Ovary (tissue), 9 donors: ENCODE results near the gene USP32. TPM values are rescaled to one million over a fixed set of nuclear protein-coding genes. Genes with fewer than 3 reads are reported as not detected.
"Not testable (repeated sequence)": the region's sequence is repeated elsewhere in the genome, so short reads cannot be mapped to it uniquely, and the experiment has no call there.

ENCODE experiments used
- DNase-seq, 5 donors: peaks; one replicate each; pipeline ENCODE4 v3.0.0-alpha.2; 2019 to 2020
- H3K27ac ChIP-seq, 2 donors: fragments of 200-600 bp; one replicate each; pipeline versions ENCODE4 v1.5.1 to v1.8.0; 2019 to 2022
- H3K27me3 ChIP-seq: fragments of 200-600 bp; one replicate; pipeline ENCODE4 v1.8.0; 2022
- H3K36me3 ChIP-seq: fragments of 200-600 bp; sonication (generic); one replicate; pipeline ENCODE4 v1.5.1; 2019
- H3K4me1 ChIP-seq: one replicate; pipeline ENCODE4 v1.8.1; 2013; ENCODE audit warnings: mild to moderate bottlenecking, moderate library complexity; ENCODE audit not compliant: insufficient read depth
- H3K4me3 ChIP-seq: fragments of 200-600 bp; sonication (generic); one replicate; pipeline ENCODE4 v1.5.1; 2017
- H3K9me3 ChIP-seq, 2 donors: fragments of 200-600 bp in 1 of 2; sonication (generic) in 1 of 2; one replicate each; pipeline versions ENCODE4 v1.5.1 to v1.8.1; 2013 to 2019; ENCODE audit warnings: mild to moderate bottlenecking in 1 of 2, moderate library complexity in 1 of 2
- EP300 ChIP-seq: sonication (generic); formaldehyde crosslinking; IDR thresholded peaks from one replicate; pipeline ENCODE4 v1.6.1; 2017; ENCODE audit warnings: antibody characterized with exemption
- POLR2A ChIP-seq: fragments of 450-650 bp; IDR thresholded peaks from one replicate; pipeline ENCODE4 v1.6.1; 2017; ENCODE audit warnings: antibody characterized with exemption, mild to moderate bottlenecking, moderate library complexity
- whole genome bisulfite sequencing, 3 donors: extraction: QIAGEN DNeasy Blood & Tissue Kit in 1 of 3; methylation state at CpG; one replicate each; pipeline versions ENCODE4 v1.1.5 to v1.1.7; 2013 to 2017; 5-methylcytosine and 5-hydroxymethylcytosine counted together
- intact Hi-C, 4 donors: fragments of 100-400 bp; cut with DNase I; formaldehyde crosslinking; loops; one replicate each; pipeline versions ENCODE4 v1.11.0 to v1.15.1; 2022 to 2023
- polyA plus RNA-seq, 2 donors: library from polyadenylated mRNA; stranded (reverse); fragments of 200-250 nt in 1 of 2; fragments of 350-450 nt in 1 of 2; fragmentation: Illumina TruSeq in 1 of 2; extraction: RNeasy Lipid Tissue Mini Kit (QIAGEN cat#74804) in 1 of 2; gene quantifications; one replicate each; pipeline ENCODE4 v1.2.3, GENCODE V29; 2013 to 2014
- total RNA-seq, 7 donors: library from RNA; depleted of rRNA in 2 of 7; stranded (reverse); fragments of >200 nt in 2 of 7; fragmentation: NEBNext Ultra II Directional in 3 of 7; extraction: Animal tissue kit (Norgen Biotek cat#: 25700) in 3 of 7; gene quantifications; one replicate each; pipeline versions ENCODE4 v1.1.0 to v1.2.4, GENCODE V29; 2016 to 2023
- TF ChIP-seq, protein P1 (sequence below), 3 donors: fragments of 450-650 bp in 2 of 3; fragments of 200-600 bp in 1 of 3; IDR thresholded peaks; one replicate each; pipeline versions ENCODE4 v1.5.1 to v1.8.0; 2016 to 2022; ENCODE audit warnings: antibody characterized with exemption in 3 of 3, mild to moderate bottlenecking in 1 of 3
- donor health status: DM: no; HTN: no; CAD: no; lungs with moderate emphysema.
- donor health status: DM: no; HTN: no; CAD: no.
- donor health status: Bipolar disorder and iron deficiency.
- donor health status: DM: yes; HTN: yes; CAD: no.
- donor health status: DM: no; HTN: no; CAD: no.
- donor health status: DM: yes; HTN: yes; CAD: no.

Gene USP32
- total and polyA plus RNA-seq, 9 donors = 8.7 to 37.6 (median 32.9) TPM

DNA sequence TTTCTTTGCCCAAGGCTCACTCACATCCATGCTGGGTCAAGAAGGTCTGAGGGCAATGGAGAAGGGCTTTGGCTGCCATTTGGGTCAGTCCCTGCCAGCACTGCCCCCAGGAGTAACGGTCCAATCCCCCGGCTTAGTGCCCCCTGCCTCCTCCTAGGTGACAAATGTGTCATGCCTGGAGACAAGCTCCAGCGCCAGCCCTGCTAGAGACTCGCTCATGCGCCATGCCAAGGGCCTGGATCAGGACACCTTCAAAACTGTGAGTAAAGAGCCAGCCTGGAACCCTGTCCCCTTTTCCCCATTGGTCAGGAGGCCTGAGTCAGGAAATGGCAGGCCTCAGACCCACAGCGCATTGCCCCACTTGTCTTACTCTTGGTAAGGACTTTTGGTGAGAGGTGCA lies 33.7 kb upstream of the USP32 start:
- H3K4me1 ChIP-seq = no peaks in the 10 kb centered on the region
- H3K27ac ChIP-seq = no peak overlapping the region
- TF ChIP-seq POLR2A (no peak), EP300 (no peak)
- TF ChIP-seq, protein P1, sequence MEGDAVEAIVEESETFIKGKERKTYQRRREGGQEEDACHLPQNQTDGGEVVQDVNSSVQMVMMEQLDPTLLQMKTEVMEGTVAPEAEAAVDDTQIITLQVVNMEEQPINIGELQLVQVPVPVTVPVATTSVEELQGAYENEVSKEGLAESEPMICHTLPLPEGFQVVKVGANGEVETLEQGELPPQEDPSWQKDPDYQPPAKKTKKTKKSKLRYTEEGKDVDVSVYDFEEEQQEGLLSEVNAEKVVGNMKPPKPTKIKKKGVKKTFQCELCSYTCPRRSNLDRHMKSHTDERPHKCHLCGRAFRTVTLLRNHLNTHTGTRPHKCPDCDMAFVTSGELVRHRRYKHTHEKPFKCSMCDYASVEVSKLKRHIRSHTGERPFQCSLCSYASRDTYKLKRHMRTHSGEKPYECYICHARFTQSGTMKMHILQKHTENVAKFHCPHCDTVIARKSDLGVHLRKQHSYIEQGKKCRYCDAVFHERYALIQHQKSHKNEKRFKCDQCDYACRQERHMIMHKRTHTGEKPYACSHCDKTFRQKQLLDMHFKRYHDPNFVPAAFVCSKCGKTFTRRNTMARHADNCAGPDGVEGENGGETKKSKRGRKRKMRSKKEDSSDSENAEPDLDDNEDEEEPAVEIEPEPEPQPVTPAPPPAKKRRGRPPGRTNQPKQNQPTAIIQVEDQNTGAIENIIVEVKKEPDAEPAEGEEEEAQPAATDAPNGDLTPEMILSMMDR (IDR thresholded peaks at IDR 0.05) = no peak
- no peaks in the 10 kb centered on the region for H3K36me3 ChIP-seq
- WGBS, 3 donors = 89 to 93% (median 90%) methylated on average over 6 of the region's 6 CpGs
- no peaks in the 10 kb centered on the region for H3K27me3 ChIP-seq
- no peak for DNase-seq
- no peaks in the 10 kb centered on the region for H3K9me3 ChIP-seq
- intact Hi-C loops = no loop called here
- no peak overlapping the region for H3K4me3 ChIP-seq

DNA sequence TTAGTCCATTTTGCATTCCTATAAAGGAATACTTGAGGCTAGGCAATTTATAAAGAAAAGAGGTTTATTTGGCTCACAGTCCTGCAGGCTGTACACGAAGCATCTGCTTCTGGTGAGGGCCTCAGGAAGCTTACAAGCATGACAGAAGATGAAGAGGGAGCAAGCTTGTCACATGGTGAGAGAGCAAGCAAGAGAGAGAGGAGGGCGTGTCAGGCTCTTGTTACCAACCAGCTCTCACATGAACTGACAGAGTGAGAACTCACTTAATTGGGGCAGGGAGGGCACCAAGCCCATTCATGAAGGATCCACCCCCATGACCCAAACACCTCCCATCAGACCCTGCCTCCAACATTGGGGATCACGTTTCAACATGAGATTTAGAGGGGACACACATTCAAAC lies 31.9 kb upstream of the USP32 start:
- Histone ChIP-seq H3K4me3 (no peak overlapping the region), H3K9me3 (no peaks in the 10 kb centered on the region), H3K27ac (no peak overlapping the region), H3K4me1 (no peaks in the 10 kb centered on the region), H3K27me3 (no peaks in the 10 kb centered on the region), H3K36me3 (no peaks in the 10 kb centered on the region)
- TF ChIP-seq EP300 (no peak), POLR2A (no peak)
- TF ChIP-seq, protein P1 (IDR thresholded peaks at IDR 0.05) = no peak
- intact Hi-C loops = loop anchor here in 1 of 4 donors (5.0 kb wide), 1 partner anchor 213 kb away; no protein-coding TSS in a partner anchor
- WGBS, 3 donors = 86 to 89% (median 87%) methylated on average over 3 of the region's 3 CpGs
- no peak for DNase-seq

DNA sequence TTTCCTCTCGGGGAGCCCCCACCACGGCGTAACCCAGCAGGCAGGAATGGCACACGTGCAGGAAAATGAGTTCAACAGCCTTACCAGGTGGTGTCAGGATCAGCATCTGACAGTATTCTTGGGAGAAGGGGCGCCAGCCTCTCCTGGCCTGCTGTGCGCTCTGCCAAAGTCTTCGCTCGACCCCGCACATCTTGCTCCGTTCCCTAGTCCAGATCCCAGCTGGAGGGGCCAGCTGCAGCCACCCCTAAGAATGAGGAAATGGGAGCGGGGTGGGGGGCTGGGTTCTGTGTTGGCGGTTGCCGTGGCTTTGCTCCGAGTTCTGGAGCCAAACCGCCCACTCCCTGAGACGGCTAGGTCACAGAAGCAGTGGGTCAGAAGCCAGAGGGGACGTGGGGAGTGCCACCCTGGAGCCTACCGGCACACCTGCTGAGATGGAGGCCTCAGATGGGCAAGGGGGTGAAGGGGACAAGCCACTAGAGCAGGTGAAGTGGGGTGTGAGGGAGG lies 30.3 kb upstream of the USP32 start, which contains the start of gene CHCT1:
Gene CHCT1 (plus strand): TSS at position 328 of the 504 bp plus-strand sequence. CDS start 104 bp downstream, at position 432.
- peak in 1 of 5 donors; percentile 17 for DNase-seq
- no peaks in the 10 kb centered on the region for H3K36me3 ChIP-seq
- intact Hi-C loops = loop anchor here in 1 of 4 donors (5.0 kb wide), 1 partner anchor 215 kb away; no protein-coding TSS in a partner anchor
- peak within 1 kb of the TSS in 1 of 2 donors; percentile 17 for H3K27ac ChIP-seq
- peak within 1 kb of the TSS; percentile 37 for H3K4me3 ChIP-seq
- TF ChIP-seq EP300 (no peak), POLR2A (no peak)
- TF ChIP-seq, protein P1 (IDR thresholded peaks at IDR 0.05) = no peak
- WGBS, 3 donors = 58 to 68% (median 68%) methylated on average over 18 of the region's 18 CpGs
- no peaks in the 10 kb centered on the region for H3K4me1 ChIP-seq
- no peaks in the 10 kb centered on the region for H3K27me3 ChIP-seq
- H3K9me3 ChIP-seq = no peaks in the 10 kb centered on the region

DNA sequence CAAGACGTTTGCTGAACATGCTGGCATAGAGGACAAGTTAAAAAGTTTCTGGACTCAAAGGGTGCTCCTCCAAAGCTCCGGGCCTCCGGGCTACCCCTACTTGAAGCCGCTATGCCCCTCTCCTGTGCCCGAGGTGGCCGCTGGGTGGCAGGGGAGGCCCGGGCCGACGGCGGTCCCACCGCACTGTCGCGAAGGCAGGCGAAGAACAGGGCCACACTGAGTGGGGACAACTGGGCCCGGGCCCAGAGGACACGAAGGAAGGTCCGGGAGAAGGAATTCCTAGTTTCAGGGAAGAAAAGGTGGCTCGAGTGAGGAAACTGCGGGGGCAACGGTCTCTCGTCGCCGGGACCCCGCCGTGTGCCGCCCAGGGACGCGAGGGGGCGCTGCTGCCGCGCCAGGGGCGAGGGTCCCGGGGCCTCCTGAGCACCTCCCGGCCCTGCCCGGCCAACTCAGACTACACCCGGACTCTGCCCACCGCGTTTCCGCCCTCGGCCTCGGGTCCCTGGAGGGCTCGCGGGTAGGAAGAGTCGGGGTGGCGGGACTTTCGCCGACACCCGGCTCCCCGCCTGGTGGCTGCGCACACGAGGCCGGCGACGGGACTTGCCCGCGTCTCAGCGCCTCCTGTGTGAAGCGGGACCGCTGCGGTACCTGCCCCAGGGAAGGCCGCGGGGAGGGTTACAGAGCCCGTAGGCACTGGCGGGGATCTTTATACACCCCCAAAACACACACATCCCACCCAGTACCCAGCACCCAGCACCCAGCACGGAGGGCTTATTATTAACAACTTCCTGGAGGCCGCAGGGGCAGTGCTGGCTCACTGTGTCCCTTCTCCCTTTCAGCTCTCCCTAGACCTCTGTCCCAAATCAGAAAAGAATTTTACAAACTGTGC lies 29.6 kb upstream of the USP32 start:
- peak; percentile 53 to 74 (median 70) for DNase-seq
- TF ChIP-seq POLR2A (no peak), EP300 (no peak)
- TF ChIP-seq, protein P1 (IDR thresholded peaks at IDR 0.05) = peak; percentile 90 to 96 (median 90)

DNA sequence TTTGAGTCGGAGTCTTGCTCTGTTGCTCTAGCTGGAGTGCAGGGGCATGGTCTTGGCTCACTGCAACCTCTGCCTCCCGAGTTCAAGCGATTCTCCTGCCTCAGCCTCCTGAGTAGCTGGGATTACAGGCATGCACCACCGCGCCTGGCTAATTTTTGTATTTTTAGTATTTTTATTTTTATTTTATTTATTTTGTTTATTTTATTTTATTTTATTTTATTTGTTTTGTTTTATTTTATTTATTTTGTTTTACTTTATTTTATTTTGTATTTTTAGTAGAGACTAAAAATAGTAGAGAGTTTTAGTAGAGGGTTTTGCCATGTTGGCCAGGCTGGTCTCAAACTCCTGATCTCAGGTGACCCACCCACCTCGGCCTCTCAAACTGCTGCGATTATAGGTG lies 27.9 kb upstream of the USP32 start:
- H3K27me3 ChIP-seq, H3K4me1 ChIP-seq, H3K4me3 ChIP-seq, H3K9me3 ChIP-seq, H3K27ac ChIP-seq, H3K36me3 ChIP-seq, DNase-seq: not testable (repeated sequence)
- intact Hi-C loops = loop anchor here in 1 of 4 donors (5.0 kb wide), 1 partner anchor 217 kb away; no protein-coding TSS in a partner anchor
- WGBS, 3 donors = 88 to 93% (median 89%) methylated on average over 7 of the region's 7 CpGs

More for the DNA sequence above, 29.6 kb upstream of the USP32 start:
- peak overlapping the region; percentile 37 for H3K4me3 ChIP-seq
- no peaks in the 10 kb centered on the region for H3K27me3 ChIP-seq
- H3K36me3 ChIP-seq = no peaks in the 10 kb centered on the region
- H3K27ac ChIP-seq = peak overlapping the region in 1 of 2 donors; percentile 17
- 2 to 5% (median 3%) methylated on average over 64 to 66 of the region's 66 CpGs for WGBS, 3 donors
- intact Hi-C loops = loop anchor here in 1 of 4 donors (5.0 kb wide), 1 partner anchor 216 kb away; no protein-coding TSS in a partner anchor
- H3K9me3 ChIP-seq = no peaks in the 10 kb centered on the region
- H3K4me1 ChIP-seq = no peaks in the 10 kb centered on the region

DNA sequence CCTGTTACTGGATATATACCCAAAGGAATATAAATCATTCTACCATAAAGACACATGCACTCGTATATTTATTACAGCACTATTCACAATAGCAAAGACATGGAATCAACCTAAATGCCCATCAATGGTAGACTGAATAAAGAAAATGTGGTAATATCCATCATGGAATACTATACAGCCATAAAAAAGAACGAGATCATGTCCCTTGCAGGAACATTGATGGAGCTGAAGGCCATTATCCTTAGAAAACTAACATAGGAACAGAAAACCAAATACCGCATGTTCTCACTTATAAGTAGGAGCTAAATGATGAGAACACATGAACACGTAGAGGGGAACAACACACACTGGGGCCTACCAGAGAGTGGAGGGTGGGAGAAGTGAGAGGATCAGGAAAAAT lies 27.1 kb upstream of the USP32 start:
- DNase-seq, intact Hi-C loops, H3K4me1 ChIP-seq, H3K27me3 ChIP-seq, H3K36me3 ChIP-seq, H3K4me3 ChIP-seq, H3K9me3 ChIP-seq, H3K27ac ChIP-seq: not testable (repeated sequence)
- WGBS, 3 donors = 92 to 94% (median 94%) methylated on average over 4 of the region's 4 CpGs
